Neural crest cell (in vitro differentiated cells): ENCODE results near the gene NTM. TPM values are rescaled to one million over a fixed set of nuclear protein-coding genes. Genes with fewer than 3 reads are reported as not detected.

Source experiments
- DNase-seq: peaks from one replicate; pipeline ENCODE4 v3.0.0; 2021; ENCODE audit warnings: low read depth, mixed read lengths, low spot score
- H3K27ac Mint-ChIP-seq: one replicate; pipeline ENCODE4 v1.8.0; 2021; ENCODE audit warnings: mild to moderate bottlenecking, mixed read lengths; ENCODE audit not compliant: unreplicated experiment
- H3K27me3 Mint-ChIP-seq: 2 replicates; pipeline ENCODE4 v1.8.0; 2021; ENCODE audit warnings: low read depth, mild to moderate bottlenecking, mixed read lengths
- H3K36me3 Mint-ChIP-seq: 2 replicates; pipeline ENCODE4 v1.8.0; 2021; ENCODE audit warnings: low read depth, mild to moderate bottlenecking, mixed read lengths
- H3K4me1 Mint-ChIP-seq: 2 replicates; pipeline ENCODE4 v1.8.0; 2021; ENCODE audit warnings: mixed read lengths
- H3K4me3 Mint-ChIP-seq: one replicate; pipeline ENCODE4 v1.8.0; 2021; ENCODE audit warnings: mild to moderate bottlenecking, mixed read lengths
- H3K9me3 Mint-ChIP-seq: 2 replicates; pipeline ENCODE4 v1.8.0; 2021; ENCODE audit warnings: mixed read lengths
- total RNA-seq: library from RNA; stranded (reverse); gene quantifications from 2 replicates; pipeline ENCODE4 v1.2.1, GENCODE V29; 2021
- TF ChIP-seq, protein P1 (sequence below): fragments of 200-600 bp; sonication (generic); conservative IDR thresholded peaks from 2 replicates; pipeline ENCODE4 v1.5.0; 2021; ENCODE audit warnings: antibody characterized with exemption, mild to moderate bottlenecking

NTM gene
- total RNA-seq, 1 donor from 2014 or later, result 11.3 TPM

DNA sequence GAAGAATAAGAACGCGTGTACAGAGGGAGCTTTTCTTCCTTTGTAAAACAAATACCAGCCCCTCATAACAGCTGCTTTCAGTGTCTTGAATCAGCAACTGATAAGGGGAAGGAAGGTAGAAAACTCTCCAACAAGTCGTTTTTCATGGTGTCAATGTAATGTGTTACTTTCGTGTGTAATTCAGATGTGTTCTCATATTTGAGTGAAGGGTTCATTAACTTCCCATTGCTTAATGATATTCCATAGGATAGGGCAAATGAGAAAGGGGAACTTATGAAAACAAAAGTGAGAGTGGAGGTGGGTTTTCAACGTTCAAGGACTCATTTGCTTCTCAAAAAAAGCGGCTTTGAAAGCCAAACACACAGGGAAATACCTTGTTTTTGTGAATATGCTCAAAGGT is 452.1 kb downstream of the NTM start:
- Mint-ChIP-seq H3K4me1 (peaks cover 24% of the 10 kb centered on the region), H3K4me3 (no peak overlapping the region), H3K36me3 (no peaks in the 10 kb centered on the region), H3K27ac (no peak overlapping the region), H3K27me3 (no peaks in the 10 kb centered on the region), H3K9me3 (no peaks in the 10 kb centered on the region)
- no peak for DNase-seq
- TF ChIP-seq, protein P1, sequence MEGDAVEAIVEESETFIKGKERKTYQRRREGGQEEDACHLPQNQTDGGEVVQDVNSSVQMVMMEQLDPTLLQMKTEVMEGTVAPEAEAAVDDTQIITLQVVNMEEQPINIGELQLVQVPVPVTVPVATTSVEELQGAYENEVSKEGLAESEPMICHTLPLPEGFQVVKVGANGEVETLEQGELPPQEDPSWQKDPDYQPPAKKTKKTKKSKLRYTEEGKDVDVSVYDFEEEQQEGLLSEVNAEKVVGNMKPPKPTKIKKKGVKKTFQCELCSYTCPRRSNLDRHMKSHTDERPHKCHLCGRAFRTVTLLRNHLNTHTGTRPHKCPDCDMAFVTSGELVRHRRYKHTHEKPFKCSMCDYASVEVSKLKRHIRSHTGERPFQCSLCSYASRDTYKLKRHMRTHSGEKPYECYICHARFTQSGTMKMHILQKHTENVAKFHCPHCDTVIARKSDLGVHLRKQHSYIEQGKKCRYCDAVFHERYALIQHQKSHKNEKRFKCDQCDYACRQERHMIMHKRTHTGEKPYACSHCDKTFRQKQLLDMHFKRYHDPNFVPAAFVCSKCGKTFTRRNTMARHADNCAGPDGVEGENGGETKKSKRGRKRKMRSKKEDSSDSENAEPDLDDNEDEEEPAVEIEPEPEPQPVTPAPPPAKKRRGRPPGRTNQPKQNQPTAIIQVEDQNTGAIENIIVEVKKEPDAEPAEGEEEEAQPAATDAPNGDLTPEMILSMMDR, result no peak

DNA sequence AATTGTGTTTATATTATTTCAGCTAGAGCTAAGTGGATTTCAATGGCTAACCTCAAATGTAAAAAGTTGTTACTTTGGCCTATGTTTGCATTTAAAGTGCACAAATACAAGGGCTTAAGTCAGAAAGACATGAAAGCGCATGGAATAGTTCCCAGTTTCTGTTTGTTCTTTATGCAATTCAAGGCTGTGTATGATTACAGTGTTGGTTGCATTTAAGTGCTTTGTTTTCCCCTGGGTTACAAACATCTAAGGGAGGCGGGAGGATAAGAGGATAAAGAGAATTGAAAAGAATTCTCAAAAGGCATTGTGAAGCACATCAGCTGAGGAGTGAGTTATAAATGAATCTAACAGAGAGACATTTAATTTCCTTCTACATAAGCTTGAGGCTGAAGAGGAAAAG is 453.4 kb downstream of the NTM start:
- TF ChIP-seq, protein P1, result no peak
- Mint-ChIP-seq H3K27me3 (no peaks in the 10 kb centered on the region), H3K36me3 (no peaks in the 10 kb centered on the region)

DNA sequence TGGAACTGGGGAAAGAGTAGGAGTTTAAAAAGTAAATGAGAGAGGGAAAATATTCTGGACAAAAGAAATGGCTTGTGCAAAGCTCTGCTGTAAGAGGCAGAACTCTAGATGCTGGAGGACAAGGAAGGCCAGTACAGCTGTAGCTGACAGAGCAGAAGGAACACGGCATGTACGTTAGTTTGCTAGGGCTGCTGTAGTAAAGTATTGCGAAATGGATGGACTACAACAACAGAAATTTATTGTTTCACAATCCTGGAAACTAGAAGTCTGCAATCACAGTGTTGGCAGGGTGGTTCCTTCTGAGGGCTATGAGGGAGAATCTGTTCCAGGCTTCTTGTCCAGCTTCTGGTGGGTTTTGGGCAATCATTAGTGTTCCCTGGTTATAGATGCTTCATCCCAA is 454.4 kb downstream of the NTM start:
- TF ChIP-seq, protein P1, result no peak
- peaks cover 24% of the 10 kb centered on the region for H3K4me1 Mint-ChIP-seq
- no peak overlapping the region for H3K4me3 Mint-ChIP-seq
- DNase-seq, result no peak
- no peaks in the 10 kb centered on the region for H3K36me3 Mint-ChIP-seq
- no peak overlapping the region for H3K27ac Mint-ChIP-seq
- no peaks in the 10 kb centered on the region for H3K9me3 Mint-ChIP-seq
- H3K27me3 Mint-ChIP-seq, result no peaks in the 10 kb centered on the region

More for the DNA sequence above, 453.4 kb downstream of the NTM start:
- H3K4me1 Mint-ChIP-seq, result peaks cover 24% of the 10 kb centered on the region
- no peak for DNase-seq
- no peak overlapping the region for H3K27ac Mint-ChIP-seq
- no peak overlapping the region for H3K4me3 Mint-ChIP-seq
- no peaks in the 10 kb centered on the region for H3K9me3 Mint-ChIP-seq

DNA sequence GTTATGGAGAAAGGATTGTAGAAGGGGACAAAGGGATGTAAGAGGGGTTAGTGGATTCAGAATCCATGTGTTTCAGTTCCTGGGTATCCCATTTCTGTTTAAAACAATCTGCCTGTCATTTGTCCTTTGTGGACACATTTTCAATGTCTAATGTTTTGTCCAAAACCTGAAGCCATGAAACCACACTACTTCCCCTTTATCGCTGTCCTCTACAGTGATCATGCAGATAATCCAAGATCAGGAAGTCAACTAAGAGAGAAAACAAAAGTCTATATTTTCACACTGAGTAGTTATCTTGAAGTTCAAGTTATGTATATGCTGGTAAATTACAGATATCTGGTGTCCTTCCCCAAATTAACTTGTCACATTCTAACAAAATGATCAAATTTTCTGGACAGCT is 457.0 kb downstream of the NTM start:
- Mint-ChIP-seq H3K4me1 (peaks cover 20% of the 10 kb centered on the region), H3K27me3 (no peaks in the 10 kb centered on the region), H3K36me3 (no peaks in the 10 kb centered on the region), H3K4me3 (no peak overlapping the region), H3K27ac (no peak overlapping the region), H3K9me3 (no peaks in the 10 kb centered on the region)
- TF ChIP-seq, protein P1, result no peak
- no peak for DNase-seq

DNA sequence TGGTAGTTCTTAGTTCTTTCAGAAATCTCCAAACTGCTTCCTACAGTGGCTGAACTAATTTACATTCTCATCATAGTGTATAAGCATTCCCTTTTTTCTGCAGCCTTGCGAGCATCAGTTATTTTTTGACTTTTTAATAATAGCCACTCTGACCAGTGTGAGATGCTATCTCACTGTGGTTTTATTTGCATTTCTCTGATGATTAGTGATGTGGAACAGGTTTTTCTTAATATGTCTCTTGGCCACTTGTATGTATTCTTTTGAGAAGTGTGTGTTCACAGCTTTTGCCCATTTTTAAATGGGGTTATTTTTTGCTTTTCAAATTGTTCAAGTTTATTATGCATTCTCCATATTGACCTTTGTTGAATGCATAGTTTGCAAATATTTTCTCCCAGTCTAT is 459.3 kb downstream of the NTM start:
- no peak for DNase-seq
- Mint-ChIP-seq H3K36me3 (no peaks in the 10 kb centered on the region), H3K27ac (no peak overlapping the region), H3K4me1 (peaks cover under 1% of the 10 kb centered on the region), H3K27me3 (no peaks in the 10 kb centered on the region), H3K9me3 (no peaks in the 10 kb centered on the region), H3K4me3 (no peak overlapping the region)
- TF ChIP-seq, protein P1, result no peak

DNA sequence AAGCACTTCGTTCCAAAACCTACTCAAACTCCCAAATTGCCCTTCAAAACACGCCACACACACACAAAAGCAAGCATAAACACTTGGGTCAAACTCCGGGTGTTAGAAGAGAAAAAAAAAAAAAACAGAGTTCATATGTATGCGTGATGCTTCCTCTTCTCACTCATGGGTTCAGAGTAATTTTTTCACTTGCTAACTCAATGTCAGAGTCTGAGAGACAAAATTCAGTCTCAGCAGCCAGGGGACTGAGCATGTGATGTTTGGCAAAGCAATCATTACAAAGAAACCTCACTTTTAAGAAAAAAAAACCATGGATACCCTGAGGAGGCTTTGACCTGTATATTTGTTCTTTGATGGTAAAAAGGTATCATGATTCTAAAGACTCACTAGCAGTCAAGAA is 461.7 kb downstream of the NTM start:
- H3K4me3 Mint-ChIP-seq, result no peak overlapping the region
- H3K4me1 Mint-ChIP-seq, result no peaks in the 10 kb centered on the region
- no peak overlapping the region for H3K27ac Mint-ChIP-seq
- TF ChIP-seq, protein P1, result no peak
- H3K9me3 Mint-ChIP-seq, result no peaks in the 10 kb centered on the region
- no peak for DNase-seq
- H3K36me3 Mint-ChIP-seq, result no peaks in the 10 kb centered on the region
- H3K27me3 Mint-ChIP-seq, result no peaks in the 10 kb centered on the region
